Activated naive CD4-positive, alpha-beta T cell treated with anti-CD3 and anti-CD28 coated beads, Interleukin-2, amount 50 U/mL, for 24 hours (primary cell): ENCODE measurements around the gene DPYSL3.

Source experiments
- H3K27ac Mint-ChIP-seq: one replicate; pipeline ENCODE4 v1.8.0; 2021; ENCODE audit warnings: mild to moderate bottlenecking, mixed read lengths
- H3K27me3 Mint-ChIP-seq: one replicate; pipeline ENCODE4 v1.8.0; 2021; ENCODE audit warnings: mixed read lengths
- H3K36me3 Mint-ChIP-seq: one replicate; pipeline ENCODE4 v1.8.0; 2021; ENCODE audit warnings: mixed read lengths
- H3K4me1 Mint-ChIP-seq: one replicate; pipeline ENCODE4 v1.8.0; 2021; ENCODE audit warnings: mixed read lengths
- H3K4me3 Mint-ChIP-seq: one replicate; pipeline ENCODE4 v1.8.0; 2021; ENCODE audit warnings: mild to moderate bottlenecking, mixed read lengths
- H3K9me3 Mint-ChIP-seq: one replicate; pipeline ENCODE4 v1.8.0; 2021; ENCODE audit warnings: mixed read lengths

The DPYSL3 gene

DNA sequence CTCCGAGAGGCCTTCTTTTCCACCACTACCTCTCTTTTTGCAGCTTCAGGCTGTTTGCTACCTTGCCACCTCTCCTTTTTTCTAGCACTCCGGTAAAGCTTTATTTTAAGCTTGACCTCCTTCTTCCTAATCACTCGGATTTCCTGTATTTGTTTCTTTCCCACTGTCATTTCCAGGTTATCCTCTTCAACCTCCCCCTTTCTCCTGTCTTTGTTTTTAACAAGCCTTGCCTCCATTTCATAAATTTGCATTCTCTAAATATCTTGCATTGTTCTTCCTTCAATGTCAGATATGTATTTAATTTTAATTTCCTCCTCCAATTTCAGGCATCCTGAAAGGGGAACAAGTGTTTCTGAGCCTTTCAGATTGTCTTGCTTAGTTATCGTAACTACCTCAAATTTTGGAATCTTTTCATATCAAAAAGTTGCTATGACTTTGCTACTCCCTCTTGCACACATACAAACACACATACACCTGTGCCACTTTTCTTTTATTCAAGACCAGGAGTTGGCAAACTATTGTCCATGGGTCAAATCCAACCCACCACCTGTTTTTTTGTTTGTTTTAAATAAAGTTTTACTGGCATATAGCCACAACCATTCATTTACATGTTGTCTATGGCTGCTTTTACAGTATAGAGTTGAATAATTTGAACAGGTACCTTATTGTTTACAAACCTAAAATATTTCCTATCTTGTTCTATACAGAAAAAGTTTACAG lies 22.7 kb downstream of the DPYSL3 start:
- no peaks in the 10 kb centered on the region for H3K36me3 Mint-ChIP-seq
- H3K9me3 Mint-ChIP-seq = peaks cover 4% of the 10 kb centered on the region
- peaks cover 14% of the 10 kb centered on the region for H3K27me3 Mint-ChIP-seq
- H3K4me1 Mint-ChIP-seq = no peaks in the 10 kb centered on the region
- H3K4me3 Mint-ChIP-seq = no peak overlapping the region
- no peak overlapping the region for H3K27ac Mint-ChIP-seq

DNA sequence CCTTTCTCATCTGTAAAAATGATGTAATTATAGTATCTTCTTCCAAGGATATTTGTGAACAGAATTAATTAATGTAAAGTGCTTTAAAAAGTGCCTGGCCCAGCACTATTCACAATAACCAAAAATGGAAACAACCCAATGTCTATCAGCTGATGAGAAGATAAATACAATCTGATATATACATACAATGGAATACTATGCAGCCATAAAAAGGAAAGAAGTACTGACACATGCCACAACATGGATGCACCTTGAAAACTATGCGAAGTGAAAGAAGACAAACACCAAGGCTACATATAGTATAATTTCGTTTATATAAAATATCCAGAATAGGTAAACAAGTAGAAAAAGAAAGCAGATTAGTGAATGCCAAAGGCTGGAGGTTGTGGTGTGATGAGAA lies 24.1 kb downstream of the DPYSL3 start:
- H3K4me3 Mint-ChIP-seq = no peak overlapping the region
- H3K36me3 Mint-ChIP-seq = no peaks in the 10 kb centered on the region
- peaks cover 4% of the 10 kb centered on the region for H3K9me3 Mint-ChIP-seq
- peaks cover 14% of the 10 kb centered on the region for H3K27me3 Mint-ChIP-seq
- no peak overlapping the region for H3K27ac Mint-ChIP-seq
- H3K4me1 Mint-ChIP-seq = no peaks in the 10 kb centered on the region

DNA sequence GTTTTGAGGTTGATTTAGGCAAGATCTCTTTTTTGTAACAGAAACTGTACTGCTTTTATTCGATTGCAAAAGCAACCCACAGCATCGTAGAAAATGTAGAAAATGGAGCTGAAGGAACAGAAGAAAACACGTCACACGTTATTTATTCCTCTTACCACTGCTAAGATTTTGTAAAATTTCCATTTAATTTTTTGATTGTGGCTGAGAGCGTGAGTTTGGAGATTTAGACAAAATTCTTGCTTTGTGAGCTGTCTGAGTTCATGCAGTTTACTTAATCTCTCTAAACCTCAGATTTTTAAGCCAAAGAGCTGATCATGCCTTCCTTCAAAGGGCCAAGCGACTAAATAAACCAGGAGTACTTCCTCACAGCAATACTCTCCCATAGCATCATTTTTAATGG lies 24.8 kb downstream of the DPYSL3 start:
- H3K27me3 Mint-ChIP-seq = peaks cover 12% of the 10 kb centered on the region
- H3K36me3 Mint-ChIP-seq = no peaks in the 10 kb centered on the region
- no peaks in the 10 kb centered on the region for H3K4me1 Mint-ChIP-seq
- no peak overlapping the region for H3K27ac Mint-ChIP-seq
- H3K9me3 Mint-ChIP-seq = peaks cover 4% of the 10 kb centered on the region
- no peak overlapping the region for H3K4me3 Mint-ChIP-seq

DNA sequence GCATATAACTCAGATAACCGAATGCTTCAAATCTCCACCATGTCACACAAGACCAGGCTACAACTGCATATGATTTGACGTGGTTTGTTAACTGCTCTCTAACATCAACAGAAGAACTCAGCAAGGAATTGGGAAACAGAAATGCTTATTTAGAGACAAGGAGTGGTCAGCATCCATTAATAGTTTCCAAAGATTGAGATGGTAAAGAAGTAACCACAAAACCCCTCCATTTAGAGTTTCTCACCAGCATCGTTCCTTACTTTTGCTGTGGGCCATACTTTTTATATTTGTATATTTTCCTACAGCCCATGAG lies 25.2 kb downstream of the DPYSL3 start:
- Mint-ChIP-seq H3K4me3 (no peak overlapping the region), H3K36me3 (no peaks in the 10 kb centered on the region), H3K27ac (no peak overlapping the region), H3K27me3 (peaks cover 12% of the 10 kb centered on the region), H3K9me3 (peaks cover 4% of the 10 kb centered on the region), H3K4me1 (no peaks in the 10 kb centered on the region)

DNA sequence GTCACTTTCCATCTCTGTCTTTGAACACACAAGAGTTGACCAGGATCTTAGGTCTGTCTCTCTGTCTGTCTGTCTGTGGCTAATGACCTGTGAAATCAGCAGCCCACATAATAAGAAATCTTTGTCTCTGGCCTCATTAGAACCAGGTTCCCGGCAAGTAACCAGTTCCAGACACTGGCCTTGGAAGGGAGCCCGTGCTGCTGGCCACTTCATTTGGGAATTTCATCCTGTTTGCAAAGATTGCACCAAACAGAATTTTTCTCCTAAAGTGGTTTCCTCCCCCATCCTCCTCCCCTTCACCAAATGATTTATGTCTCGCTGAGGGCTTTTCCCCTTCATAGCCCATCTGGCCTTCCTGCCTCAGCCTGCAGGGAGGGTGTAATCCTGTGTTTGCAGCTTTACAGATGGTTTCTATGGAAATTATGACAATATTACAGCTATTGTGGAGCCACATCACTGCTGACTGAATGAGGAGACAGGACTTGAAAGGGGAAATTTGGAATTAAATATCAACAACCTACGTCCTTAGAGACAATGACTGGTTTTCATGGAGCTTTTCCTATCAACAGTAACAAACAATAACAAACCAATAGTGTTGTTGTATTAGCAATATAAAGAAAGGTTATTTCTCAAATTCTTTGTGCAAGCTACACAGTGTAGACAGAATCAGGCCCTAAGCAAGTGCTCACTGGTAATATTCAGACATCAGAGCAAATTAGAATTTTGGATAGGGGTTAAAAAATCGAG lies 25.7 kb downstream of the DPYSL3 start:
- Mint-ChIP-seq H3K4me3 (no peak overlapping the region), H3K36me3 (no peaks in the 10 kb centered on the region), H3K27ac (no peak overlapping the region), H3K9me3 (peaks cover 4% of the 10 kb centered on the region), H3K27me3 (peaks cover 13% of the 10 kb centered on the region), H3K4me1 (no peaks in the 10 kb centered on the region)

DNA sequence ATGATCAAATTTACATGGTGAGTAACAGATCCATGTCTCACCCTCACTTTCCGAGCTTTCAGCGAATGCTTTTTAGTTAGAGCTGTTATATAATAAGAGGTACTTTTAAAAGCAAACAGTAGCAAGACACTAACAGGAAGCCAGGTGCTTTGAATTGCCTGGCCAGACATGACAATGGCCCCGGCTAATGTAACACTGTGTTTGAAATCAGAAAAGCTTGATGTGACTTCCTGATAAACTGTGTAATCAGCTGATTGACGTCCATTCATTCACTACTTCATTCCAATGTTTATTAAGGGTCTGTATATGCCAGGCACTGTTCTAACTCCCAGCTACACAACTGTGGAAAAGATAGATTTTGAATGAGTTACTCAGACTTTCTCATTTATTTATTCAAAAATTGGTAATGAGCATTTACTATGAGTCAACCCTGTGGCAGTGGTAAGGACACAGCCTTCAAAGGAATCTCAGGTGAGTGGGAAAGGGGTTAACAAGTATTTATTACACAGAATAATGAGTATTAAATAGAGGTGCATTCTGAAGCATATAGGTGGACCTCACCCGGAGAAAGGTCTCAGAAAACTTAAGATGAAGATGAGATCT lies 26.6 kb downstream of the DPYSL3 start:
- Mint-ChIP-seq H3K9me3 (peaks cover 4% of the 10 kb centered on the region), H3K4me1 (no peaks in the 10 kb centered on the region), H3K4me3 (no peak overlapping the region), H3K36me3 (no peaks in the 10 kb centered on the region), H3K27ac (no peak overlapping the region), H3K27me3 (peaks cover 13% of the 10 kb centered on the region)

DNA sequence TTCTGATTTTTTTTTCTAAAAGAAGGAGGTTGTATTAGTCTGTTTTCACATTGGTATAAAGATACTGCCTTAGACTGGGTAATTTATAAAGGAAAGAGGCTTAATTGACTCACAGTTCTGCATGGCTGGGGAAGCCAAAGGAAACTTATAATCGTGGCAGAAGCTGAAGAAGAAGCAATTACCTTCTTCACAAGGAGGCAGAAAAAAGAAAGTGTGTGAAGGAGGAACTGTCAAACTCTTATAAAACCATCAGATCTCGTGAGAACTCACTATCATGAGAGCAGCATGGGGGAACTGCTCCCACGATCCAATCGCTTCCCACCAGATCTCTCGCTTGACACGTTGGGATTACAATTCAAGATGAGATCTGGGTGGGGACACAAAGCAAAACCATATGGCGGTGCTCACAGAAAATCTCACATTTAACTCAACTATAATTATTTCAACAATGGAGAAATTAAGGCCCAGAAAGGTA lies 27.1 kb downstream of the DPYSL3 start:
- Mint-ChIP-seq H3K9me3 (peaks cover 4% of the 10 kb centered on the region), H3K27me3 (peaks cover 10% of the 10 kb centered on the region), H3K36me3 (no peaks in the 10 kb centered on the region), H3K4me1 (no peaks in the 10 kb centered on the region), H3K4me3 (no peak overlapping the region), H3K27ac (no peak overlapping the region)

DNA sequence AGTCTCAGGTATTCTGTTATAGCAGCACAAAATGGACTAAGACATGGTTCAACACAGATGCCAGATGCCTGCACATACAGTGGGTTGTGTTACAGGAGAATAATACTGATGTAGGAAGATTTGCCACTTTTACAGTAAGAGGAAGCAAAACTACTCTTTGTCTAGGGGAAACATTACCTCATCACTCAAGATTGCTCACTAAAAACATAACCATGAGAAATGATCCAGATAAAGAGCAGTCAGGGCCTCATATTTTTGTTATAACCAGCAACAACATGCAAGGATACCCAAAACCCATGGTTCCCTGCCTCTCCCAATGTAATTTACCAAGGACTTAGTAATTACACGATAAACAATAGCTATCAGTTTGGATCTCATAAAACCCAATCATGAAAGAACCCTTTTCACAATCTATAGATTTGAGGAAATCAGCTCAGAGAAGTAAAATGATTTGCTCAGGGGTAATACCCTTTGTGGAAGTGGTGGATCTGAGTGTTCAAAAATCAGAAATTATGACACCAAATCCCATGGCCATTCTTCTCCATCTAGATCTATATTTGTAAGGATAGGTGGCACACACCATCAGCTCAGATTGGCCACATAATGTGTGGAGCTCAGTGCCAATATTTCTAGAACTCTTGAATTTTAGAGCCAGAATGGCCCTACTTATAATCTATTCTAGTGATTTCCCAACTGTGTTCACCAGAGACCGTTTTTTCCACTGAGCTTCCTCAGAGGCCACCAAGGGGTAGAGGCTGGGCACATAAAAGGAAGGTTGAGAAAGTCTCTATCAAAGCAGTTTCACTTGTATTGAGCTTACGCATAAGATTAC lies 27.8 kb downstream of the DPYSL3 start:
- H3K4me3 Mint-ChIP-seq = no peak overlapping the region
- H3K9me3 Mint-ChIP-seq = peaks cover 4% of the 10 kb centered on the region
- no peaks in the 10 kb centered on the region for H3K36me3 Mint-ChIP-seq
- H3K4me1 Mint-ChIP-seq = no peaks in the 10 kb centered on the region
- no peak overlapping the region for H3K27ac Mint-ChIP-seq
- peaks cover 10% of the 10 kb centered on the region for H3K27me3 Mint-ChIP-seq

DNA sequence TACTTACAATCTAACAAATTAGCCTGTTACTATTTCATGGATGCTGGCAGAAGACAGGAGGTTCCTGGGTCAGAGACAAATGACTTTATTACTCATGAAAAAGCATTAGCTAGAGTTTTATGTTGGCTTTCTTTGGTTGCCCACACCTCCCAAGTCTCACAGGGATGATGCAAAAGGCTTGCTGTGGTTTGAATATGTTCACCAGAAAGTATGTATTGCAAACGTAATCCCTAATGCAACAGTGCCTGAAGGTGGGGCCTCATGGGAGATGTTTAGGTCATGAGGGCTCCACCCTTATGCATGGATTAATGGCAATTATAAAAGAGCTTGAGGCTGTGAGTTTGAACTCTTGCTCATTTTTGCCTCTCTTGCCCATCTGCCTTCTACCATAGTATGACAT lies 28.5 kb downstream of the DPYSL3 start:
- Mint-ChIP-seq H3K9me3 (peaks cover 4% of the 10 kb centered on the region), H3K4me1 (no peaks in the 10 kb centered on the region), H3K36me3 (no peaks in the 10 kb centered on the region), H3K27me3 (peaks cover 11% of the 10 kb centered on the region), H3K27ac (no peak overlapping the region), H3K4me3 (no peak overlapping the region)

DNA sequence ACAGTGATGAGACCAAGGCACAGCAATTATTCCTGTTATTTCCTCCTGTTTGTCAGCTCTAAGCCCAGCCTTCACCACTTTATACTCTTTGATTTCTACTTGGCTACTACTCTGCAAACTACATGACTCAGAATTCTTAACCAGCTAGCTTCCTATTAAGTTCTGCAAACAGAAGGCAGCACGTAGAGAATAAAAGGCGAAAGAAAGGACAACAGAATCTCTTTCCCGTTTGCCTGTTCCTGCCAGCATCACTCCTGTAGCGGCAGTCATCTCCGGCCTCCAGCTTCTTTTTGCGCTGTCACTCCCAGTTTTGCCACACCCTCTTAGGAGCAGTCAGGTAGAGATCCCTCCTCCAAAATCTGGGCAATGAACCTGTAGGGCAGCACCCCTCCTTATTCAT lies 29.9 kb downstream of the DPYSL3 start:
- H3K27me3 Mint-ChIP-seq = peaks cover 8% of the 10 kb centered on the region
- H3K27ac Mint-ChIP-seq = no peak overlapping the region
- H3K4me3 Mint-ChIP-seq = no peak overlapping the region
- H3K36me3 Mint-ChIP-seq = no peaks in the 10 kb centered on the region
- H3K9me3 Mint-ChIP-seq = no peaks in the 10 kb centered on the region
- H3K4me1 Mint-ChIP-seq = no peaks in the 10 kb centered on the region

DNA sequence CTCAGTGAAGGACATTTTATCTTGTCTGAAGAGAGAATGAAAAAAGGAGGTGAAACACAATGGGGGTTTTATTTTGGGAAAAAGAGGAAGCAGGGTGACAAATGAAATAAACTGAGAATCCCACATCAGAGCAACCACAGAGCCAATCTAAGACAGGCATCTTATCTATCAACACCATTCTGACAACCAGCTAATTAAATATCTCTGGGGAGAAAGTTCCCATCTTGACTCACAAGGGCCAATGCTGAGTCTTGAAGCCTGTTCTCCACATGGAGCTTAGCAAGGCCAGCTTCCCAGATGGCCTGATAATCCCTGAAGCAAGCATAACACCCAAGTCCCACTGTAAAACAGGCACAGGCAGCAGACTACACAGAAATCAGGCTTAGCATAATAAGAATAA lies 30.4 kb downstream of the DPYSL3 start:
- Mint-ChIP-seq H3K27me3 (peaks cover 8% of the 10 kb centered on the region), H3K4me3 (no peak overlapping the region), H3K4me1 (no peaks in the 10 kb centered on the region), H3K9me3 (no peaks in the 10 kb centered on the region), H3K27ac (no peak overlapping the region), H3K36me3 (no peaks in the 10 kb centered on the region)

DNA sequence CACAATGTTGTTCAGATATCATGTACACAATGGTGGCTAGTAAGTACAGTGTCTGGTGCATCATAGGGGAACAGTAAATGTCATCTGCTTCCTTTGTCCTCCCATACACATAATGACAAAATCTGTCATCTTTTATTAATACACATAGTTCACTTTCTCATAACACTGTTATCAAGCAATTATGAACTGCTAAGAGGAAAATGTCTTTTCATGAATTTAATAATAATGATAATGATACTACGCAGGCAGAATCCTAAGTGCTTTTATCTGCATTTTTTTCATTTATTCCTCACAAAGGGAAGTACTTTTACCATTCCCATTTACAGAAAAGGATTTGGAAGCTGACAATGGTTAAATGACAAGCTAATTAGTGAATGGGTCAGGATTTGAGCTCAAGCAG lies 35.7 kb downstream of the DPYSL3 start:
- Mint-ChIP-seq H3K36me3 (no peaks in the 10 kb centered on the region), H3K27ac (no peak overlapping the region), H3K9me3 (peaks cover 10% of the 10 kb centered on the region), H3K4me1 (no peaks in the 10 kb centered on the region), H3K4me3 (no peak overlapping the region), H3K27me3 (peaks cover 9% of the 10 kb centered on the region)

DNA sequence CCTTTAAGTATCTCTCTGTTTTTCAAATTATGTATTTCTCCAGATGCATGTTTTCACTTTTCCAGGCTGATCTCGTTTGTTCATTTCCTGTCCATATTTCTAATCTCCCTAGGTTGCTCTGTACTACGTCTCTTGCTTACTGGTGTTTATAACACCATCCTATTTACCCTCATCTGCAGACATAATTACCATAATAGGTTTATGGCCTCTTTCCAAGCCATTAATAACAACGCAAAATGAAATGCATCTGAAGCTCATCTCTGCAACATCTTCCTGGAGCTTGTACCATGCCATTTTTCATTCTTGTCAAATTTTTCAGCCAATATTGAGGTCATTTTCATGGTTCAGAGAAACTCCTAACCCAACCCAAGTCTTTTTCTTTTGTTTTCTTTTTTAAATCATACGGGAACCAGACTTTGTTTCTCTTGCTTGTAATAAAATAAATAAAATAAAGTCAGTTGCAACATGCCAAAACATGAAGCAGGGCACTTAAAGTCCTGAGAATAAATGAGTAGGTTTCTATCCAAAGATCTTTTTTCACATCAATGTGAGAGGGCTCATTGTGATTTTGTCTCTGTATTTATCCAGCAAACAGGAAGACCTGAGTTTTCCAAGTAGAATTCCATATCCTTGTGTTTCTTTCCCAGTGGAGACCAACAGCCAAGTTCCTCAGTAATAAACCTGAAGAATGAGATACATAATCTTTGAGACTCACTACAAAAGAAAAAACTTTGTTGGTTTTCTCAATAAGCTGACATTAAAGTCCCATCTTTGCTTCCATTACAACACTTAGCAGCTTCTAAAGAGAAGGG lies 37.0 kb downstream of the DPYSL3 start:
- H3K9me3 Mint-ChIP-seq = peaks cover 10% of the 10 kb centered on the region
- H3K27ac Mint-ChIP-seq = no peak overlapping the region
- peaks cover 9% of the 10 kb centered on the region for H3K27me3 Mint-ChIP-seq
- H3K4me1 Mint-ChIP-seq = no peaks in the 10 kb centered on the region
- H3K36me3 Mint-ChIP-seq = no peaks in the 10 kb centered on the region
- H3K4me3 Mint-ChIP-seq = no peak overlapping the region

DNA sequence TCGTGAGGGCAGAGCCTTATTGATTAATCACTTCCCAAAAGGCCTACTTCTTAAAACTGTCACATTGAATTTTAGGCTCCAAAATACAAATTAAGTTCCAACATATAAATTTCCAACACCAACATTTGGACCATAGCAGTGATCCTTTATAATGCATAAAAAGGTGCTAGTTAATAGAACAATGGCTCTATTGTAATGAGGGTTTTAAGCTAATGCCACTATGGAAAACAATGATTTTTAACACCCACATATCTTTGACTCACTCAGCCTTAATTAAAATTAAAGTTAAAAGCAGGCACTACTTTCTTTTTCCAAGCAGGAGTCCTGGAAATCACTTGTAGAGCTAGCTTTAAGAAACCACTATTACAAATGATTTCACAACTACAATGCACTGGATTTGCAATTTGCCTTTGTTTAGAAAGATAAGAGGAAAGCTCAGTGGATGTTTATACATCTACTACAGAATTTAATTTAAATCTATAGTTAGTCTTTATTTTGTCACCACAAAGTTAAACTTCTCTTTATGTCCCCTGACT lies 41.8 kb downstream of the DPYSL3 start:
- Mint-ChIP-seq H3K4me1 (no peaks in the 10 kb centered on the region), H3K9me3 (peaks cover 10% of the 10 kb centered on the region), H3K27me3 (peaks cover 7% of the 10 kb centered on the region), H3K36me3 (no peaks in the 10 kb centered on the region), H3K27ac (no peak overlapping the region), H3K4me3 (no peak overlapping the region)
